Neuronal stem cell (in vitro differentiated cells): ENCODE data around the gene GPR160.
"Not testable (repeated sequence)": the region's sequence is repeated elsewhere in the genome, so short reads cannot be mapped to it uniquely, and the experiment has no call there.

ENCODE experiments used
- DNase-seq: peaks from one replicate; pipeline ENCODE4 v3.0.0-alpha.2; 2013; ENCODE audit warnings: low spot score
- H2AFZ ChIP-seq: one replicate; pipeline ENCODE4 v1.6.1; 2013; ENCODE audit warnings: mild to moderate bottlenecking, low read length, inconsistent platforms
- H2AK5ac ChIP-seq: 2 replicates; pipeline ENCODE4 v1.6.1; 2013; ENCODE audit warnings: low read depth, mild to moderate bottlenecking, inconsistent platforms, low read length, moderate library complexity, mixed read lengths
- H2BK120ac ChIP-seq: 2 replicates; pipeline ENCODE4 v1.6.1; 2013; ENCODE audit warnings: low read depth, mild to moderate bottlenecking, inconsistent platforms, low read length, moderate library complexity, mixed read lengths
- H2BK12ac ChIP-seq: one replicate; pipeline ENCODE4 v1.6.1; 2013; ENCODE audit warnings: low read length, inconsistent platforms
- H2BK15ac ChIP-seq: 2 replicates; pipeline ENCODE4 v1.6.1; 2013; ENCODE audit warnings: mild to moderate bottlenecking, low read length, inconsistent platforms, mixed read lengths
- H2BK5ac ChIP-seq: one replicate; pipeline ENCODE4 v1.6.1; 2013; ENCODE audit warnings: inconsistent platforms, mild to moderate bottlenecking, low read length, moderate library complexity
- H3K14ac ChIP-seq: one replicate; pipeline ENCODE4 v1.6.1; 2013; ENCODE audit warnings: low read length, inconsistent platforms
- H3K18ac ChIP-seq: 2 replicates; pipeline ENCODE4 v1.6.1; 2013; ENCODE audit warnings: low read length, inconsistent platforms
- H3K23ac ChIP-seq: 2 replicates; pipeline ENCODE4 v1.6.1; 2013; ENCODE audit warnings: low read depth, mild to moderate bottlenecking, mixed read lengths, low read length, inconsistent platforms; ENCODE audit not compliant: poor library complexity
- H3K27ac ChIP-seq: replicated peaks from 3 replicates; pipeline ENCODE4 v1.5.1; 2013; ENCODE audit warnings: low read length, inconsistent platforms
- H3K27me3 ChIP-seq, 3 experiments: 2 replicates each; pipeline ENCODE4 v1.6.1; 2013; ENCODE audit warnings: low read length in 3 of 3, mild to moderate bottlenecking in 2 of 3, inconsistent platforms in 1 of 3, low read depth in 1 of 3, mixed read lengths in 1 of 3, moderate library complexity in 1 of 3; ENCODE audit not compliant: control insufficient read depth in 3 of 3, insufficient read depth in 3 of 3
- H3K36me3 ChIP-seq, 2 donors: replicated peaks in 1 of 2; 2 replicates each; pipeline ENCODE4 v1.6.1; 2013; ENCODE audit warnings: low read length in 2 of 2; ENCODE audit not compliant: control insufficient read depth in 2 of 2, insufficient read depth in 2 of 2
- H3K4ac ChIP-seq: 2 replicates; pipeline ENCODE4 v1.6.1; 2013; ENCODE audit warnings: inconsistent platforms, mild to moderate bottlenecking, low read length, moderate library complexity
- H3K4me1 ChIP-seq, 2 donors: 1 replicate in 1 of 2; 2 replicates in 1 of 2; pipeline ENCODE4 v1.6.1; 2013; ENCODE audit warnings: low read length in 2 of 2, low read depth in 1 of 2; ENCODE audit not compliant: control insufficient read depth in 2 of 2, insufficient read depth in 1 of 2
- H3K4me2 ChIP-seq: one replicate; pipeline ENCODE4 v1.6.1; 2013; ENCODE audit warnings: mild to moderate bottlenecking, low read length, inconsistent platforms; ENCODE audit not compliant: insufficient read depth, poor library complexity, severe bottlenecking
- H3K4me3 ChIP-seq, 2 donors: 2 replicates each; pipeline ENCODE4 v1.5.1; 2013; ENCODE audit warnings: low read length in 2 of 2, mild to moderate bottlenecking in 2 of 2, inconsistent platforms in 1 of 2, moderate library complexity in 1 of 2
- H3K79me1 ChIP-seq: one replicate; pipeline ENCODE4 v1.6.1; 2013; ENCODE audit warnings: low read depth, mild to moderate bottlenecking, inconsistent platforms, low read length, moderate library complexity
- H3K9ac ChIP-seq: one replicate; pipeline ENCODE4 v1.6.1; 2013; ENCODE audit warnings: mild to moderate bottlenecking, low read depth, low read length, inconsistent platforms; ENCODE audit not compliant: poor library complexity
- H3K9me3 ChIP-seq, 2 donors: replicated peaks in 1 of 2; 2 replicates each; pipeline versions ENCODE3 to v1.6.1; 2013; ENCODE audit warnings: low read length in 2 of 2, mild to moderate bottlenecking in 2 of 2, inconsistent platforms in 1 of 2, low read depth in 1 of 2, mixed read lengths in 1 of 2, moderate library complexity in 1 of 2; ENCODE audit not compliant: control insufficient read depth in 2 of 2, insufficient read depth in 1 of 2
- H4K8ac ChIP-seq: one replicate; pipeline ENCODE4 v1.6.1; 2013; ENCODE audit warnings: low read depth, mild to moderate bottlenecking, inconsistent platforms, low read length, moderate library complexity
- H4K91ac ChIP-seq: one replicate; pipeline ENCODE4 v1.6.1; 2013; ENCODE audit warnings: low read length, low read depth, mild to moderate bottlenecking, inconsistent platforms; ENCODE audit not compliant: poor library complexity
- WGBS, 2 donors: extraction: QIAGEN DNeasy Blood & Tissue Kit; methylation state at CpG; one replicate each; pipeline ENCODE4 v1.1.7; 2013; ENCODE audit warnings: missing lambda C conversion rate in 2 of 2, mixed read lengths in 1 of 2; ENCODE audit not compliant: insufficient read length in 2 of 2, insufficient replicate concordance in 1 of 2; ENCODE audit errors: extremely low coverage in 2 of 2; 5-methylcytosine and 5-hydroxymethylcytosine counted together

Gene GPR160

DNA sequence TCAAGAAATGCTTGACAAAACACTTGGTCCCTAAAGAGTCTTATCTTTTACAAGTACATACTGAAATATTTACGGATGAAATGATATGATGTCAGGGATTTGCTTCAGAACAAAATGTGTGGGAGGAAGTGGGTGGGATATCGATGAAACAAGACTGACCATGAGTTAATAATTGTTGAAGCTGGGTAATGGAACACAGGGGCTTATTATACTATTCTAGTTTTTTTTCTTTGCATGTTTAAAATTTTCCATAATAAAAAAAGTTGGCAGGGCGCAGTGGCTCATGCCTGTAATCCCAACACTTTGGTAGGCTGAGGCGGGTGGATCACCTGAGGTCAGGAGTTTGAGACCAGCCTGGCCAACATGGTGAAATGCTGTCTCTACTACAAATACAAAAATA, 18.5 kb upstream of the GPR160 start:
- H3K23ac ChIP-seq, H3K14ac ChIP-seq, H3K4me1 ChIP-seq, H4K91ac ChIP-seq, H3K79me1 ChIP-seq, H3K9ac ChIP-seq, H2BK15ac ChIP-seq, H3K9me3 ChIP-seq, H2AK5ac ChIP-seq, H3K4me3 ChIP-seq, H2BK12ac ChIP-seq, H4K8ac ChIP-seq, H3K4me2 ChIP-seq, DNase-seq, H3K27ac ChIP-seq, H3K18ac ChIP-seq, H3K36me3 ChIP-seq, H2BK120ac ChIP-seq, H2BK5ac ChIP-seq, H3K4ac ChIP-seq, H2AFZ ChIP-seq: not testable (repeated sequence)
- H3K27me3 ChIP-seq = peaks cover 0 to 11% (median 0%) of the 10 kb centered on the region in 3 experiments
- no CpG with 5 or more reads among the region's 4 CpGs for WGBS, 2 donors

DNA sequence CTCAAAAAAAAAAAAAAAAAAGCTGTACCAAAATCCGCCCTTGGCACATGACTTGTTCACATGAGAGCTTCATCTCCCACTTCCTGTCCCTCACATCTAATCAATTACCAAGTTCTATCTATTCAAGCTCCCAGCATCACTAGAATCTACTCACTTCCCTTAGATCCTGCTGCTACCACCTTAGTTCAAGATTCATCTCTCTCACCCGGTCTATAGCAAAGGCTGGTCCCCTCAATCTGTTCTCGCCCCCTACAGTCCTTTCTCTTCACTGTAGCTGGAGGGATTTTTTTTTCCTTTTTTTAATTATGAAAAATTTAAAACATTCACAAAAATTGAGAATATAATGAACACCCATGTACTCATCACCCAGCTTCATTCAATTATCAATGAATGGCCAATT, 16.7 kb upstream of the GPR160 start:
- Histone ChIP-seq H3K36me3 (no peaks in the 10 kb centered on the region), H2AK5ac (no peak overlapping the region), H4K8ac (no peak overlapping the region), H2AFZ (no peak overlapping the region), H3K27me3 (peaks cover 0 to 11% (median 0%) of the 10 kb centered on the region in 3 experiments), H3K18ac (no peak overlapping the region), H2BK5ac (no peak overlapping the region), H3K14ac (no peak overlapping the region), H3K79me1 (no peaks in the 10 kb centered on the region), H3K23ac (no peak overlapping the region), H2BK12ac (no peak overlapping the region), H3K27ac (no peak overlapping the region), H3K4me1 (no peaks in the 10 kb centered on the region), H3K4me3 (no peak overlapping the region), H2BK15ac (no peak overlapping the region), H3K4ac (no peak overlapping the region), H3K9ac (no peak overlapping the region), H3K9me3 (no peaks in the 10 kb centered on the region), H3K4me2 (no peak overlapping the region), H4K91ac (no peak overlapping the region), H2BK120ac (no peak overlapping the region)
- no CpG with 5 or more reads among the region's 3 CpGs for WGBS, 2 donors
- DNase-seq = no peak

DNA sequence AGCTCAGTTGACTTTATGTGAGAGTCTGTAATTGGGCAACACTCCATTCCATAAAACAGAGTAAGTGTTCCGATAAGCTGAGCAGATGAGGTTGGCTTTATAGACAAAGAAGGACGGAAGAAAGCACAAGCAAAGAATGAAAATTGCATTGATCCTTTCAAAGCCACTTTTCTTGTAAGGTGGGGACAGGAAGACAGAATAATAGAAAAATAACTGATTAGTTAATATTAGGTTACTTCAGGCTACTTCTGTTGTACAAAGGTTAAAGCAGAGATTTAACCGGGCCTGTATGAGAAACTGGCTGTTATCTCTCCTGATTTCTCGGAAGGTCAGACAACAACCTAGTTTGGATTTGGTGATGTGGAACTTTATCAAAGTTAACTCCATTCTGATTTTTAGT, 15.5 kb upstream of the GPR160 start:
- no peak overlapping the region for H2BK5ac ChIP-seq
- no peak overlapping the region for H3K27ac ChIP-seq
- no peak overlapping the region for H3K23ac ChIP-seq
- H4K8ac ChIP-seq = no peak overlapping the region
- H3K4me1 ChIP-seq = no peaks in the 10 kb centered on the region
- no peak overlapping the region for H3K18ac ChIP-seq
- H3K4me2 ChIP-seq = no peak overlapping the region
- H3K79me1 ChIP-seq = no peaks in the 10 kb centered on the region
- H3K9me3 ChIP-seq = no peaks in the 10 kb centered on the region
- no CpG with 5 or more reads among the region's 4 CpGs for WGBS, 2 donors
- no peak overlapping the region for H2AFZ ChIP-seq
- H2BK120ac ChIP-seq = no peak overlapping the region
- no peak overlapping the region for H2BK12ac ChIP-seq
- H3K14ac ChIP-seq = no peak overlapping the region
- no peak overlapping the region for H2BK15ac ChIP-seq
- no peak for DNase-seq
- H3K9ac ChIP-seq = no peak overlapping the region
- H4K91ac ChIP-seq = no peak overlapping the region
- no peaks in the 10 kb centered on the region for H3K36me3 ChIP-seq
- no peak overlapping the region for H2AK5ac ChIP-seq
- no peak overlapping the region for H3K4me3 ChIP-seq
- peaks cover 0 to 11% (median 0%) of the 10 kb centered on the region in 3 experiments for H3K27me3 ChIP-seq
- H3K4ac ChIP-seq = no peak overlapping the region

- Histone ChIP-seq H3K9me3 (no peaks in the 10 kb centered on the region), H3K36me3 (no peaks in the 10 kb centered on the region), H3K4me3 (no peak overlapping the region), H3K4me2 (no peak overlapping the region), H2AK5ac (no peak overlapping the region), H3K18ac (no peak overlapping the region), H3K27ac (no peak overlapping the region), H4K91ac (no peak overlapping the region), H2BK5ac (no peak overlapping the region), H2BK12ac (no peak overlapping the region), H4K8ac (no peak overlapping the region), H2BK15ac (no peak overlapping the region), H3K79me1 (no peaks in the 10 kb centered on the region), H3K4me1 (no peaks in the 10 kb centered on the region), H3K4ac (no peak overlapping the region), H3K14ac (no peak overlapping the region), H3K23ac (no peak overlapping the region), H2BK120ac (no peak overlapping the region), H3K9ac (no peak overlapping the region), H3K27me3 (peaks cover 0 to 11% (median 0%) of the 10 kb centered on the region in 3 experiments), H2AFZ (no peak overlapping the region)
- no CpG with 5 or more reads among the region's 1 CpG for WGBS, 2 donors
- no peak for DNase-seq
Measured at GRCh38 chr3:170023165-170023564, 14.6 kb upstream of the GPR160 start.
